DMS53 treated with DMSO at 0.1 percent for 48 hours (cell line): Measurements from ENCODE around the gene FBXW11.
"Not testable (repeated sequence)": the region's sequence is repeated elsewhere in the genome, so short reads cannot be mapped to it uniquely, and the experiment has no call there.

ENCODE experiments used
- DNase-seq: peaks from one replicate; lab custom pipeline; 2025; ENCODE audit not compliant: unreplicated experiment; lab: John Stamatoyannopoulos, UW

The FBXW11 gene

DNA sequence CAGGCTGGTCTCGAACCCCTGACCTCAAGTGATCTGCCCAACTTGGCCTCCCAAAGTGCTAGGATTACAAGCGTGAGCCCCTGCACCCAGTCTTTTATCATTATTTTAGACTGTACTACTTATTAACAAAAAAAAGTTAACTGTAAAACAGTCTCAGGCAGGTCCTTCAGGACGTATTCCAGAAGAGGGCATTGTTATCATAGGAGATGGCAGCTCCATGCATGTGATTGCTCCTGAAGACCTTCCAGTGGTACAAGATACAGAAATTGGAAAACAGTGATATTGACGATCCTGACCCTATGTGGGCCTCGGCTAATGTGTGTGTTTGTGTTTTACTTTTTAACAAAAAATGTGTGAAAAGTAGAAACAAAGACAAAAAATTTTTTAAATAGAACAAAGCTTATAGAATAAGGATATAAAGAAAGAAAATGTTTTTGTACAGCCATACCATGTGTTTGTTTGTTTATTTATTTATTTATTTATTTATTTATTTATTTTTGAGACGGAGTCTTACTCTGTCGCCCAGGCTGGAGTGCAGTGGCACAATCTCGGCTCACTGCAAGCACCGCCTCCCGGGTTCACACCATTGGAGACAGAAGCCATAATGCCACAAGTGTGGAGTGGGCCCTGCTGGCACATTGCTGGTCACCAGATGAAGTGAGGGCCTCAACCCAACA, 13.8 kb upstream of the FBXW11 start:
- DNase-seq = not testable (repeated sequence)

DNA sequence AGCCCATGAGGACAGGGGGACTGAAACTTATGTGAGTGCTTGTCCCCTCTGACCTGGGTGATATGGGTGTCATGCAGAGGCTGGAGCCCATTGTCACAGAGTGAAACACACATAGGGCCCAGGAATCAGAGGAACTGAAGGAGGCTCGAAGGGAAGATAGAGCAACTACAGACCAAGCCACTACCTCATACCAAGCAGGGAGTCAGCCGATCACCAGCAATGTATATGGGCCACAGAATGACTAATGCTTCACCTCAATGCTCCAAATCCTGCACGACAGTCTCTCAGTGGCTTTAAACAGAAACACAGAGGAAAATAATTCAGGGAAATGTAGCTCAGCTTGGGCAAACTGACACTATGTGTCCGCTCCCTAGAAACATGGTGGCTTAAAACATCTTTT, 8.9 kb upstream of the FBXW11 start:
- DNase-seq = no peak

DNA sequence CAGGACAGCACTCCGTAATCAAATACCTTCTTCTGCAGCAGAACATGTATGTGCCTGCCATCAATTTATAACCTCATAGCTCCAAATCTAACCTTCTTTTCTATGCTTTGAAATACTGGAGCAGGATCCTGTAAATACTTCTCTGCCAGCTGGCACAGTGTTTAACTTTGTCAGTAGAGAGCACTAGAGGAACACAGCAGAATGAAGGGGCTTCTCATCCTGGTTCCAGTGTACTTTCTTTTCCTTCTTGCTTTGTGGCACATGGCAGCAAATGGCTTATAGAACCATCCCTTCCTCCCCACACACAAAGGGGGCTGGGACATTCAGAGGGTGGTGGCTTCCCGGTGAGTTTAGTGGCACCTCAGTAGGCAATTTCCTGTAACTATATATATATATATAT, 3.8 kb upstream of the FBXW11 start:
- DNase-seq = peak; percentile 56

GRCh38 chr5:172009536-172010270, 3.3 kb upstream of the FBXW11 start:
- DNase-seq = no peak

DNA sequence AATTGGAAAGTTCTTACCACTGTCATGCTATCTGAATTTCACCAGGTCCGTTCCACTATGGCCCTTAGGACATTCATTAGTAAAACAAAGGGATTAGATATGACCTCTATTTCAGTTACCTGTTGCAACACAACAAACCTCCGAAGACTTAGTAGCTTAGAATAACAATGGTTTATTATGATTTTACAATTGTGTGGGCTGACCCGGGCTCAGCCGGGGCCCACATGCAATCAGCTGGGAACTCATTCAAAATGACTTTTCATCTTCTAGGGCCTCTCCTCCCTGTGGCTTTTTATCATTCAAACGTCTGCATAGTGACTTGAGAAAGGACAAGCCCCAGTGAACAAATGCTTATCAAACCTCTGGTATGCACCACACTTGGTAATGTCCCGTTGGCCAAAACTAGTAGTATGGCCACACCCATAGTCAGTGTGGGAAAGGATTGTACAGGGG, 2.3 kb upstream of the FBXW11 start:
- DNase-seq = no peak

DNA sequence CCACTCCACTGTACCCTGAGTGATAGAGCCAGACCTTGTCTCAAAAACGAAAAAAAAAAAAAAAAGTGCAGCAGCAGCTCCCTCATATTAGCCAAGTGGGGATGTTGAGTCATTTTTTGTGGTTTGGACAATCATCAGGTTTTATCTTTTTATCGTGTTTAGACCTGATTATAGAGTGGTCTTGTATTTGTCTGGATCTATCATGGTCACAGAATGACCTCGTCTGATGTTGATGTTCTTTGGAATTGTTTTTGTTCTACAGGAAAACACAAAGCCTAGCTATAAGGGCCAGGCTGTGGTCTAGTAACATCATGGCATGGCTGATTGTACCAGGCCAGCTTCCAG, 1.6 kb upstream of the FBXW11 start:
- DNase-seq = no peak

- DNase-seq = no peak
Observed at GRCh38 chr5:172007175-172008110, 1.0 kb upstream of the FBXW11 start.

GRCh38 chr5:172005708-172006320, 624 bp downstream of the FBXW11 start:
- DNase-seq = no peak

- DNase-seq = no peak
Observed at GRCh38 chr5:172004824-172005237, 1.6 kb downstream of the FBXW11 start.

DNA sequence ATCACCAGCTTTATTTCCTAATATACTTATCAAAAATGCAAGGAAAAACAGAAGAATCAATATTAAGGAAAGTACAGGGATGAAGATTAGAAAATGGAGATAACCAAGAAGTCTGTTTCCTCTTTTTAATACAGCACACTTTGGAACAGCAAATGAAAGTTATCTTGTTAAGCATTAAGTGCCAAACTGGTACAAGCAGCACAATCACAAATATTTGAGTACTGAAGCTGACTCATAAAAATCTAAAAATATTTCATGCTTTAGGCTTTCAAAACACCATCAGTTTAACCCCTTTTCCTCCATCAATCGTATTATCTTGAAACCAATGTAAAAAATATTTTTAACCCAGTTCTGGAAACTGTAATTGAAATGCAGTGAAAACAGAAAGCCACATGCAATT, 2.7 kb downstream of the FBXW11 start:
- DNase-seq = no peak

DNA sequence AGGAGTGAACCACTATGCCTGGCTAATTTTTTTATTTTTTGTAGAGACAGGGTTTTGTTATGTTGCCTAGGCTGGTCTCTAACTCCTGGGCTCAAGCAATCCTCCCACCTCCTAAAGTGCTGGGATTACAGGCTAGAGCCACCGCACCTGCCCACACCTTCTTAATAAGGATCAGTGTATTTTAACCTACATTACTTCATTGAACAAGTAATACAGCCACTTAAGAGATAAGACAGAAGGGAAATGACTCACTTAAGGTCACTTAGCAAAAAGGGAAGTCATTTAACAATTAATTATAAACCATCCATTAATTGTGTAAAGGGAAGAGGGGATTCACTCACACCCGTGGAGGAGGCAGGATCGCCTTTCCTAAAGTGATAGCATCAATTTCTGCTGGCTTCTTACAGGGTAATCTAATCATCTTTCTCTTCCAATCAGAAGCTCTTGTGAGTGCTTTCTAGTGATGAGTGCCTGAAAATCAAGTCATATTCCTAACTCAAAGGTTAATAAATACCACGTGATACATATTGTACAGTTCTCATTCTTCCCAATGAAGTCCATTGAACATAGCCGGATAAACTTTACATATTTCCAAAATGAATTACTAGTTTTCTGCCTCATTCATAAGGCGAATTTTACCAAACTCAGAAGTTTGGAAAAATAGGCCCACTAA, 3.5 kb downstream of the FBXW11 start:
- no peak for DNase-seq

DNA sequence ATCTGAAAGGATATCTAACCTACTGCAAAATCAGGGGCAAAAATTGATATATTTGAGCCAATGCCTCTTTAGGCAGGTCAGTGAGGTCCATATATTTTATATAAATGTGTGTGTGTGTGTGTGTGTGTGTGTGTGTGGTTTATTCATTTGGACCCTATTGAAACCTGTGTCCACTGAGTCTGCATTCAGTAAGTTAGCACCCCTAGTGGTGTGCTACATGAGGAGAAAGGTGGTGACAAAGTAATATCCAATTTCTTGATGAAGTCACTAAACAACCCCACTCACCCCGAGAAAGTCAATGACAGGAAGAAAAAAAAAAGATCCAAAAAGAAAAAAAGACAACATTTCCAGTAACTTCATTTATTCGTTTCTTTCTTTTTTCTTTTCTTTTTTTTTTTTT, 4.1 kb downstream of the FBXW11 start:
- DNase-seq = no peak

DNA sequence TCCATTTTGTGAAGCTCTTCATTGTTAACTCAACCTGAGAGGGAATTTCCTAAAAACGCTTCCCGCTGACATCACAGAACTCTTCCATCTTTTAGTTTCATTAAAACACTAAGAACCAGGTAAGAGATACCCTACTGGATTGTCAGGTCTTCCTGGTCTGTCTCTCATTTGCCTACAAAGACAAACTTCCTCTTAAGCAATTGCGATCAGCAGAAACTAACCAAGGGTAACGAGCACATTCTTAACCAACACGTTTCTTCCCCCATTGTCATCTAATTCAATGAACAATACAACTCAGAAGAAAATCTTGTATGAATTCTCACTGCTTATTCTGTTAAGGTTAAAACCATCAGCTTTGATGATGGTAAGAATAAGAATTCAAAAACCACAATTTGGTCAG, 6.6 kb downstream of the FBXW11 start:
- no peak for DNase-seq

DNA sequence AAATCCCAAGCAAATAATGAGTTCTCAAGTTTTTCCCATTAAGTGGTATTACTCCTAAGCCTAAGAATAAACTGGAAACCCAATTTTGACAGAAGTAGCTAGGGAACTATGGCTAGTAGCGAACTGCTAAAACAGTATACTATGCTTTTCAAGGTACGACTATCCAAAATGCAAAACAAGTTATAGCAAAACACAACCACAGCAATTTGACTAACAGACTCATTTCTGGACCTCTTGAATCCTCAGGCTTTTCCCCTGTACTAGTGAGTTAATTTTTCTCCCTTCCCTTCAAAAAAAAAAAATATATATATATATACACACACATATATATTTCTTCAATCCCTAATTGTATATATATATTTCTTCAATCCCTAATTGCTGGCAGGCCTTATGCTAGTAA, 7.3 kb downstream of the FBXW11 start:
- no peak for DNase-seq

GRCh38 chr5:171997011-171997410, 9.4 kb downstream of the FBXW11 start:
- no peak for DNase-seq

DNA sequence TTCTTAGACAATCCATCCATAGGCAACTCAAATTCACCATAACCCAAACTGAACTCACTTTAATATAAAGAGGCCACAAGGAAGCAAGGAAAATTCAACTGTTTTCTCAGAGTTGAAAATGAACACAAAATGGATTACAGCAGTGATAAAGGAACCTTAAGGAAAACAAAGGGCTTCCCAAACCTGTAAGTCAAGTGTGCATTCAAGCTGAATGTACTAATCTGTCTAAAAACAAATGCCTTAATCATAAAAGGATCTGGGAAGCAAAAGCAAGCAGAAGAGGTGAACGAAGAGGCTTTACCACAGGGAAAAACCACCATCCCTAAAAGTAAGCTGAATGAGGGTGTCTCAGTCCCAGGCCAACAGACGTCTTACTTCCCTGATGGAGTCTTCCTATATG, 13.6 kb downstream of the FBXW11 start:
- no peak for DNase-seq

DNA sequence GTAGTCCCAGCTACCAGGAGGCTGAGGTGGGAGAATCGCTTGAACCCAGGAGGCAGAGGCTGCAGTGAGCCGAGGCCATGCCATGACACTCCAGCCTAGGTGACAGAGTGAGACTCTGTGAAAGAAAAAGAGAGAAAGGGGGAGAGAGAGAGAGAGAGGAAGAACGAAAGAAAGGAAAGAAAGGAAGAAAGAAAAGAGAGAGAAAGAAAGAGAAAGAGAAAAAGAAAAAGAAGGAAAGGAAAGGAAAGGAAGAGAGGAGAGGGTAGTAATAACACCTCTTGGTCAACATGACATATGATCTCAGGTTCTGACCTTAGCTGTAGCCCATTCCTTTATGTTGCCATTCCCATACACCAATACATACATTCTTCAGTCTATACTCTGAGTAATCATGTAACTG, 14.1 kb downstream of the FBXW11 start:
- DNase-seq = no peak

DNA sequence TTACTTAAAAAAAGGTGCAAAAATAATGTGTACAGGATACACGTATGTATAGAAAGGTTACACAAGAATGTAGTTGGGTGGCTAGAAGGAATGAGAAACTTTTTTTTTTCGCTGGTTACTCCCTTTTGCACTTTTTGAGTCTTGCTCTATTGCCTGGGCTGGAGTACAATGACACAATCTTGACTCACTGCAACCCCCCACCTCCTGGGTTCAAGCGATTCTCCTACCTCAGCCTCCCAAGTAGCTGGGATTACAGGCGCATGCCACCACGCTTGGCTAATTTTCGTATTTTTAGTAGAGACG, 15.8 kb downstream of the FBXW11 start:
- DNase-seq = no peak

GRCh38 chr5:171989946-171990712, 16.3 kb downstream of the FBXW11 start:
- no peak for DNase-seq

- no peak for DNase-seq
Observed at GRCh38 chr5:171989276-171989675, 17.2 kb downstream of the FBXW11 start.
